ENCODE data around the gene C15orf61.

Gene C15orf61

GRCh38 chr15:67515557-67515956 is 5.4 kb upstream of the C15orf61 start:
- Histone ChIP-seq H3K4me3 (ENCODE audit: low read depth in 1 of 2, low read length in 1 of 2) (no peak overlapping the region), H3K9me3 (no peaks in the 10 kb centered on the region), H3K36me3 (no peaks in the 10 kb centered on the region), H3K27ac (no peak overlapping the region), H3K27me3 (no peaks in the 10 kb centered on the region), H3K4me1 (ENCODE audit: control insufficient read depth in 1 of 2, insufficient read depth in 1 of 2, low read depth in 1 of 2, low read length in 1 of 2) (peaks cover 3 to 4% of the 10 kb centered on the region in 2 experiments)
- no peak for TF ChIP-seq CTCF (IDR thresholded peaks at IDR 0.05)

DNA sequence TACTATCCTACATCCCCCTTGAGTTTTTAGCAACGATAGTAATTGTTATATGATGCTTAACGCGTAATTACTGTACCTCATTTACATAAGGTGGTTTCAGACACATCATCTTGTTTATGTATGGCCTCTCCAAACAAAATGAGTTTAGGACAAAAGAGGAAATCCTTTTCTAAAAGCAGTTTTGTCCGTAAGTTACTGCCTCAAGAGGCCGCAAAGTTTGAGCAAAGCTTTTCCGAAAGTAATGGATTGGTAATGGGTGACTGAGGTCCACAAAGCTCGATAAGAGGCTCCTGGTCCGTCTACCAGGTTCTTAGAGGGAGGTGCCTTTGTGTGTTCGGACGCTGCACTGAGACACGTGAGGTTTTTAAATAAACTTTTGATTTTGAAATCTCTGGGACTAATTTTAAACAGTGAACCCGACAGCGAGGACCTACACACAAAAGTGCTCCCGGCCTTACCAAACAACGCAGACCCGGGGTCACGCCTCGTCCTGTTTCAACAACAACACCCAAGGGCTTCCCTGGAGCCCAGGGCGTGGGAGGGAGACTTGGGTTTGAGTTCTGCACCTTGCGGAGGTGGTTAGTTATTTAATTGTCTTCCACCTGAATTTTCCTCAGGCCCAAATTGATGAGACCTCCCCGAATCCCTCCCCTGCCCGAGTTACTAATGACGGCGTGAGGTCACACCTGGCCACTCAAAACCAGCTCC is 456 bp upstream of the C15orf61 start:
- Histone ChIP-seq H3K36me3 (no peaks in the 10 kb centered on the region), H3K27ac (peak overlapping the region; percentile 77)
- TF ChIP-seq CTCF (IDR thresholded peaks at IDR 0.05): no peak

GRCh38 chr15:67521783-67522568 is 1.0 kb downstream of the C15orf61 start:
- H3K27ac ChIP-seq: peak overlapping the region; percentile 77
- no peaks in the 10 kb centered on the region for H3K9me3 ChIP-seq
- no peaks in the 10 kb centered on the region for H3K36me3 ChIP-seq
- peak overlapping the region; percentile 69 to 80 for H3K4me3 ChIP-seq (ENCODE audit: low read depth in 1 of 2, low read length in 1 of 2)
- no peaks in the 10 kb centered on the region for H3K27me3 ChIP-seq
- H3K4me1 ChIP-seq (ENCODE audit: control insufficient read depth in 1 of 2, insufficient read depth in 1 of 2, low read depth in 1 of 2, low read length in 1 of 2): peaks cover 18% of the 10 kb centered on the region in 2 experiments
- no peak for TF ChIP-seq CTCF (IDR thresholded peaks at IDR 0.05)

More for the DNA sequence above, 456 bp upstream of the C15orf61 start:
- Histone ChIP-seq H3K4me3 (ENCODE audit: low read depth in 1 of 2, low read length in 1 of 2) (peak overlapping the region; percentile 69 to 80), H3K9me3 (no peaks in the 10 kb centered on the region), H3K4me1 (ENCODE audit: control insufficient read depth in 1 of 2, insufficient read depth in 1 of 2, low read depth in 1 of 2, low read length in 1 of 2) (peaks cover 18% of the 10 kb centered on the region in 2 experiments), H3K27me3 (no peaks in the 10 kb centered on the region)

GRCh38 chr15:67523330-67523729 is 2.4 kb downstream of the C15orf61 start:
- no peaks in the 10 kb centered on the region for H3K9me3 ChIP-seq
- H3K27me3 ChIP-seq: no peaks in the 10 kb centered on the region
- no peaks in the 10 kb centered on the region for H3K36me3 ChIP-seq
- TF ChIP-seq CTCF (IDR thresholded peaks at IDR 0.05): no peak
- no peak overlapping the region for H3K4me3 ChIP-seq (ENCODE audit: low read depth in 1 of 2, low read length in 1 of 2)
- no peak overlapping the region for H3K27ac ChIP-seq
- peaks cover 18% of the 10 kb centered on the region in 2 experiments for H3K4me1 ChIP-seq (ENCODE audit: control insufficient read depth in 1 of 2, insufficient read depth in 1 of 2, low read depth in 1 of 2, low read length in 1 of 2)

DNA sequence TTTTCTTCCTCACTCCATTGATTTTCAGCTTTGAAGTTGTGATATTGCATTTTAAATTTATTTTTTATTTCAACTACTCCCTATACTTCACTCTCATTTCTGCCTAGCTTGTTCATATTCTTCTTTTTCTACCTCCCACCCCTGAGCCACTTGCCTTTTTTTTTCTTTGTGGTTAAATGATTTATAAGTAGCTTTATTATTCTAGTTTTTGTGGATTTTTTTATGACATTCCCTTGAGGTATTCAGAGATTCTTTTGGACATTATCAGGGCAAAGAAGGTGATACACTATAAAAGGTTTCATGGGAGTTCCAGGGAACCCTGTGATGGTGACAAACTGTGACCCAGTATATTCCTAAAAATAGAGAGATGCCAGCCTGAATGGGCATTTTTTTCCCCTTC is 3.3 kb downstream of the C15orf61 start:
- Histone ChIP-seq H3K27ac (no peak overlapping the region), H3K9me3 (no peaks in the 10 kb centered on the region), H3K4me3 (ENCODE audit: low read depth in 1 of 2, low read length in 1 of 2) (no peak overlapping the region), H3K4me1 (ENCODE audit: control insufficient read depth in 1 of 2, insufficient read depth in 1 of 2, low read depth in 1 of 2, low read length in 1 of 2) (peaks cover 18% of the 10 kb centered on the region in 2 experiments), H3K27me3 (no peaks in the 10 kb centered on the region), H3K36me3 (no peaks in the 10 kb centered on the region)
- TF ChIP-seq CTCF (IDR thresholded peaks at IDR 0.05): no peak
